PFSK-1 (cell line): ENCODE measurements around the gene LGALSL.

Experiments used
- POLR2AphosphoS5 ChIP-seq: IDR thresholded peaks from 2 replicates; pipeline ENCODE4 v1.6.1; 2012; ENCODE audit warnings: low read depth, mild to moderate bottlenecking, control low read depth, low read length, moderate library complexity
- SIN3A ChIP-seq: IDR thresholded peaks from 2 replicates; pipeline ENCODE4 v1.6.1; 2012; ENCODE audit warnings: mild to moderate bottlenecking, low read length, moderate library complexity, borderline replicate concordance; ENCODE audit not compliant: insufficient read depth
- TAF1 ChIP-seq: IDR thresholded peaks from 2 replicates; pipeline ENCODE4 v1.6.1; 2012; ENCODE audit warnings: low read length, control low read depth, borderline replicate concordance; ENCODE audit not compliant: insufficient read depth

DNA sequence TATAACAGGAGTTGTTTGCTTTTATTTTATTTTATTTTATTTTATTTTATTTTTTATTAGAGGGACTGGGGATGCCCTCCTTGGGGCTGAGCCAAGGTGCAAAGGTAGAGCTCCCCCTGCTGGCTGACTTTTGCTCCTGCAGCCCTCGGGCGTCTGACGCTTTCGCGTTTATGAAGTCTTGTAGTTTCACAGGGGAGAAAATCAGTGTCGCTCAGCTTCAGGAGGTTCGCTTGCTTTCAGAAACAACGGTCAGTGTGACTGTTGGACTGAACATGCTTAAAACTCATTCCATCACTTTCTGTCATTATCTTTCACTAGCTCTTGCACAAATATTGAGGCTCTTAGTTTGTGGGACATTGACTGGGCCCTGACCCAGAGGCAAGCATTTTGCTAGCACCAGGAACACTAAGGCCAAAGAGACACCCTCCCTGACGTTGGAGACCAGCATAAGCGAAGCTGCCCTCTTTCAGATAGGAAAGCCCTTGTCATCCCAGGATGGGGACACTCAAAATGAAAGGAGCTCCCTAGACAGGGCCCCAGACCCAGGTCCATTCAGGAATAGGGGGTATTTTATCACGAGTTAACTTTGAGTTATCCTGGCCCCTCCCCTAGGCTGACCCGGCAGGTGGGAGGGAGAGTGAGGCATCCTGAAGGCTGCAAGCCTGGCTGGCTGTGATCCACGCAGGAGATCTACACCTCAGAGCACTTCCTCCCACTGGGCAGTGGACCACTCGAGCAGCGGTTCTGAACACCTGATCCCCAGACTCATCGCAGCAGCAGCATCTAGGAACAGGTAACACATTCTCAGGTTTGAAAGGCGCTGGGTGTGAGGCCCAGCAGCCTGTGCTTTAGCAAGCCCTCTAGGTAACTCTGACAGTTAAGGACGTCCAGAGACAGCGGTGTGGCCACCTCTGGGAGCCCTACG is 34.4 kb downstream of the LGALSL start:
- TF ChIP-seq POLR2AphosphoS5 (no peak), TAF1 (no peak), SIN3A (no peak)
